DMS79 (cell line): ENCODE measurements around the gene KCNIP3.
A peak's percentile ranks its signal among the peaks of the same experiment; 100 is the strongest.

Experiments
- DNase-seq: peaks from one replicate; lab custom pipeline; 2025; lab: John Stamatoyannopoulos, UW

KCNIP3 gene

GRCh38 chr2:95296011-95296410 is 1.1 kb upstream of the KCNIP3 start:
- peak; percentile 96 for DNase-seq

- DNase-seq, result peak; percentile 22
Observed at GRCh38 chr2:95297639-95298395, 670 bp downstream of the KCNIP3 start.

GRCh38 chr2:95298486-95299111 is 1.5 kb downstream of the KCNIP3 start:
- no peak for DNase-seq

GRCh38 chr2:95299961-95300360 is 2.8 kb downstream of the KCNIP3 start:
- DNase-seq, result no peak

- DNase-seq, result peak; percentile 87
Observed at GRCh38 chr2:95300450-95300849, 3.3 kb downstream of the KCNIP3 start.

GRCh38 chr2:95301186-95301585 is 4.0 kb downstream of the KCNIP3 start:
- no peak for DNase-seq

GRCh38 chr2:95301876-95302641 is 4.9 kb downstream of the KCNIP3 start:
- DNase-seq, result no peak

- no peak for DNase-seq
Observed at GRCh38 chr2:95303191-95303919, 6.2 kb downstream of the KCNIP3 start.

- peak; percentile 27 for DNase-seq
Observed at GRCh38 chr2:95305380-95306061, 8.4 kb downstream of the KCNIP3 start.

GRCh38 chr2:95306336-95306895 is 9.3 kb downstream of the KCNIP3 start:
- peak; percentile 35 for DNase-seq

GRCh38 chr2:95307036-95307435 is 9.9 kb downstream of the KCNIP3 start:
- no peak for DNase-seq

- no peak for DNase-seq
Observed at GRCh38 chr2:95307878-95308277, 10.7 kb downstream of the KCNIP3 start.

GRCh38 chr2:95308426-95308990 is 11.4 kb downstream of the KCNIP3 start:
- no peak for DNase-seq

GRCh38 chr2:95309599-95309998 is 12.5 kb downstream of the KCNIP3 start:
- no peak for DNase-seq

GRCh38 chr2:95310216-95310615 is 13.1 kb downstream of the KCNIP3 start:
- peak; percentile 53 for DNase-seq

- peak; percentile 73 for DNase-seq
Observed at GRCh38 chr2:95310651-95311050, 13.5 kb downstream of the KCNIP3 start.

GRCh38 chr2:95311815-95312542 is 14.8 kb downstream of the KCNIP3 start:
- no peak for DNase-seq

- DNase-seq, result no peak
Observed at GRCh38 chr2:95312543-95313201, 15.5 kb downstream of the KCNIP3 start.

GRCh38 chr2:95313296-95314131 is 16.4 kb downstream of the KCNIP3 start:
- DNase-seq, result no peak
